Bronchial epithelial cell (primary cell): ENCODE results near the gene STAM2. TPM values are rescaled to one million over a fixed set of nuclear protein-coding genes. Genes with fewer than 3 reads are reported as not detected.

Experiments used
- DNase-seq: peaks from one replicate; pipeline ENCODE4 v3.0.0-alpha.2; 2010; ENCODE audit warnings: low read depth
- FAIRE-seq: peaks from 2 replicates; lab custom pipeline; 2011; peaks lifted over from hg19 to GRCh38; lab: Jason Lieb, UNC
- H3K27me3 ChIP-seq: 2 replicates; pipeline ENCODE4 v1.5.1; 2011; ENCODE audit warnings: low read length; ENCODE audit not compliant: control insufficient read depth, insufficient read depth
- H3K36me3 ChIP-seq: 2 replicates; pipeline ENCODE4 v1.5.1; 2011; ENCODE audit warnings: low read length; ENCODE audit not compliant: control insufficient read depth, insufficient read depth
- H3K4me3 ChIP-seq: 2 replicates; pipeline ENCODE4 v1.5.1; 2011; ENCODE audit warnings: mild to moderate bottlenecking, low read depth, low read length, control low read depth
- CTCF ChIP-seq: IDR thresholded peaks from 2 replicates; pipeline ENCODE4 v1.5.1; 2011; ENCODE audit warnings: mild to moderate bottlenecking, moderate library complexity, low read length, control low read depth, inconsistent platforms; ENCODE audit not compliant: insufficient read depth, severe bottlenecking
- total RNA-seq: library from RNA; depleted of rRNA; stranded (reverse); fragments of >200 nt; gene quantifications from 2 replicates; pipeline ENCODE4 v1.2.1, GENCODE V29; 2014

The STAM2 gene
- total RNA-seq = 32.1 and 33.4 TPM in 2 replicates

- Histone ChIP-seq H3K4me3 (peak within 1 kb of the TSS; percentile 97), H3K27me3 (no peaks in the 10 kb centered on the region), H3K36me3 (no peaks in the 10 kb centered on the region)
- FAIRE-seq (no peak), DNase-seq (peak; percentile 81)
- peak; percentile 97 for TF ChIP-seq CTCF
Observed at GRCh38 chr2:152175368-152176112, at the start of gene STAM2. Gene STAM2, minus strand, starts transcription at chr2:152175763. Its CDS starts 121 bp downstream, at chr2:152175642.

DNA sequence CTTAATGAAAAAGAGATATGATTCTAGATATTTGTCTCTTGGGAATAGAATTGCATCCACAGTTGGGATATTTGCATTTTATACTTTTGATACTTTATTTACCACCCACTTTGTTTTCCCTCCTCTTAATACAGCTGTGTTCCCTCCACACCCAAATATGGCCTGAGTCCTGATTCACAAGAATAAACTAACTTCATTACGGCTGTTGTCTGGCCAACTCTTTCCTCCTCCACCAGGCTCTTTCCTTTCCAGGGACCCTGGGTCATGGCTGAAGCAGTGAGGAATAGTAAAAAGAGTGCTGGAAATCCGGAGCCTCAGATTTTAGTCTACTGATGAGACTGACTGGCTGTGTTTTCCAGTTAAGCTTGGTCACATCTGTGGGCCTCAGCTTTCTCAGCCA, 48.4 kb upstream of the STAM2 start:
- Histone ChIP-seq H3K4me3 (no peak overlapping the region), H3K27me3 (no peaks in the 10 kb centered on the region), H3K36me3 (no peaks in the 10 kb centered on the region)
- no peak for TF ChIP-seq CTCF
- no peak for DNase-seq
- no peak for FAIRE-seq

- Histone ChIP-seq H3K36me3 (no peaks in the 10 kb centered on the region), H3K4me3 (no peak overlapping the region), H3K27me3 (no peaks in the 10 kb centered on the region)
- peak; percentile 71 for DNase-seq
- no peak for FAIRE-seq
- no peak for TF ChIP-seq CTCF
Observed at GRCh38 chr2:152222975-152223637, 47.5 kb upstream of the STAM2 start.

- Histone ChIP-seq H3K4me3 (no peak overlapping the region), H3K36me3 (no peaks in the 10 kb centered on the region), H3K27me3 (no peaks in the 10 kb centered on the region)
- DNase-seq (no peak), FAIRE-seq (no peak)
- TF ChIP-seq CTCF = no peak
Observed at GRCh38 chr2:152221839-152222238, 46.3 kb upstream of the STAM2 start.

DNA sequence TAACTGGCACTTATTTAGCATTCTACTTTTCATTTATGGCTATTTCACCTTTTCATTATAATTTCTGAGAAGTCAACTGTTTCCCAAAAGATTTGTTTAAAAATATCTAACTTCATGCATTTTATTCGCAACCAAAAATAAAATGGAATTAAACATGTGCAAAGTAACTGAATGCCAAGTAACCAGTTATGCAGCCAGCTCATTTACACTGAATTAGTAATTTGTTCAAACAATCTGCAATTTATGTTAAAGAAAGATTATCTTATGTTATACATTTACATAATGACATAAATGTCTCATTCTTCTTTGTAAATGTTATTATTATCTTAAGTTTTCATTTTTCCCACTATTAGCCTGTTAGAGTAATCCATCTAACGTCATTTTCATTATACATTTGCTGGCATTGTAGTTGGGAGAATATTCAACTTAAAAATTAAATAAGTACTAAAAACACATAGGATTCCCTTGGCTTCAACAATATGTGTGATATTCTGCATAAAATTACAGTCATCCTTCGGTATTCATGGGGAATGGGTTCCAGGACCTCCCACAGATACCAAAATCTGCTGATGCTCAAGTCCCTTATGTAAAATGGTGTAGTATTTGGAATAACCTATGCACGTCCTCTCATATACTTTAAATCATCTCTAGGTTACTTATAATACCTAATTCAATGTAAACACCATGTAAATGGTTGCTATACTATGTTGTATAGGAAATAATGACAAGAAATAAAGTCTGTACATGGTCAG, 43.7 kb upstream of the STAM2 start:
- H3K27me3 ChIP-seq = no peaks in the 10 kb centered on the region
- H3K4me3 ChIP-seq = no peak overlapping the region
- no peak for TF ChIP-seq CTCF
- FAIRE-seq = no peak
- no peaks in the 10 kb centered on the region for H3K36me3 ChIP-seq
- DNase-seq = no peak
